Stimulated activated CD8-positive, alpha-beta memory T cell treated with anti-CD3 and anti-CD28 coated beads, Interleukin-15, amount 100 ng/mL, for 4 hours (primary cell): ENCODE measurements around the gene FAM89B.
A peak's percentile ranks its signal among the peaks of the same experiment; 100 is the strongest.

Experiments
- DNase-seq, 2 donors: peaks; one replicate each; pipeline ENCODE4 v3.0.0-alpha.2; 2020; ENCODE audit warnings: low read depth in 2 of 2

FAM89B gene

GRCh38 chr11:65610404-65610803, 38.1 kb downstream of the FAM89B start:
- DNase-seq = no peak

- no peak for DNase-seq
Observed at GRCh38 chr11:65611028-65611757, 38.9 kb downstream of the FAM89B start.

- no peak for DNase-seq
Observed at GRCh38 chr11:65611758-65612603, 39.6 kb downstream of the FAM89B start.

GRCh38 chr11:65612691-65613090, 40.4 kb downstream of the FAM89B start:
- DNase-seq = no peak

GRCh38 chr11:65613091-65613928, 41.0 kb downstream of the FAM89B start:
- DNase-seq = no peak

GRCh38 chr11:65615229-65615949, 43.1 kb downstream of the FAM89B start, which contains the start of gene PCNX3:
PCNX3 (plus strand) TSS chr11:65615776; CDS start chr11:65616312, 536 bp downstream.
- peak; percentile 99 to 100 for DNase-seq

- no peak for DNase-seq
Observed at GRCh38 chr11:65615950-65616574, 43.7 kb downstream of the FAM89B start.

- DNase-seq = no peak
Observed at GRCh38 chr11:65616575-65617001, 44.2 kb downstream of the FAM89B start.

- no peak for DNase-seq
Observed at GRCh38 chr11:65617136-65617850, 45.0 kb downstream of the FAM89B start.

GRCh38 chr11:65617990-65618751, 45.8 kb downstream of the FAM89B start:
- DNase-seq = no peak

- DNase-seq = no peak
Observed at GRCh38 chr11:65618763-65619162, 46.4 kb downstream of the FAM89B start.

- DNase-seq = no peak
Observed at GRCh38 chr11:65619281-65619928, 47.1 kb downstream of the FAM89B start.

GRCh38 chr11:65620666-65621065, 48.3 kb downstream of the FAM89B start:
- DNase-seq = no peak

- no peak for DNase-seq
Observed at GRCh38 chr11:65621460-65621859, 49.1 kb downstream of the FAM89B start.

GRCh38 chr11:65622011-65622410, 49.7 kb downstream of the FAM89B start:
- no peak for DNase-seq

- DNase-seq = no peak
Observed at GRCh38 chr11:65623177-65623576, 50.8 kb downstream of the FAM89B start.
